H1 (cell line): ENCODE data around the gene RETSAT. TPM values are rescaled to one million over a fixed set of nuclear protein-coding genes. Genes with fewer than 3 reads are reported as not detected.
"Not testable (repeated sequence)": the region's sequence is repeated elsewhere in the genome, so short reads cannot be mapped to it uniquely, and the experiment has no call there.

Source experiments
- CTCF ChIA-PET: fragments of 300-600 bp; sonication (Branson Sonifier 250); formaldehyde crosslinking; loops from one replicate; lab custom pipeline; 2021; ENCODE audit not compliant: partially characterized antibody; lab: Charles Lee
- POLR2A ChIA-PET: fragments of 300-600 bp; sonication (Branson Sonifier 250); formaldehyde crosslinking; loops from one replicate; lab custom pipeline; 2021; ENCODE audit warnings: inconsistent platforms; ENCODE audit not compliant: partially characterized antibody; lab: Charles Lee
- DNase-seq, 2 experiments: peaks; one replicate each; pipeline versions ENCODE4 v3.0.0 to v3.0.0-alpha.2; 2010 to 2022; ENCODE audit warnings: low spot score in 2 of 2, low read depth in 1 of 2, mixed read lengths in 1 of 2
- FAIRE-seq: peaks from 2 replicates; lab custom pipeline; 2011; peaks lifted over from hg19 to GRCh38; lab: Jason Lieb, UNC
- H2AFZ ChIP-seq: 2 replicates; pipeline ENCODE4 v1.8.1; 2012; ENCODE audit warnings: low read length, inconsistent platforms
- H2AK5ac ChIP-seq: 2 replicates; pipeline ENCODE4 v1.6.1; 2013; ENCODE audit warnings: low read depth, low read length
- H2BK120ac ChIP-seq: replicated peaks from 2 replicates; pipeline ENCODE3; 2013; ENCODE audit warnings: low read depth, low read length, inconsistent platforms
- H2BK12ac ChIP-seq: 2 replicates; pipeline ENCODE4 v1.6.1; 2013; ENCODE audit warnings: low read depth, low read length
- H2BK15ac ChIP-seq: 2 replicates; pipeline ENCODE4 v1.6.1; 2013; ENCODE audit warnings: low read length
- H2BK20ac ChIP-seq: 2 replicates; pipeline ENCODE4 v1.6.1; 2013; ENCODE audit warnings: low read length
- H2BK5ac ChIP-seq: 2 replicates; pipeline ENCODE4 v1.6.1; 2013; ENCODE audit warnings: low read depth, low read length
- H3K14ac ChIP-seq: 2 replicates; pipeline ENCODE4 v1.6.1; 2013; ENCODE audit warnings: inconsistent platforms; ENCODE audit not compliant: insufficient read length
- H3K18ac ChIP-seq: 2 replicates; pipeline ENCODE4 v1.6.1; 2013; ENCODE audit warnings: low read length; ENCODE audit errors: extremely low read depth
- H3K23ac ChIP-seq: 2 replicates; pipeline ENCODE4 v1.6.1; 2013; ENCODE audit warnings: inconsistent platforms; ENCODE audit not compliant: insufficient read length
- H3K23me2 ChIP-seq: 2 replicates; pipeline ENCODE4 v1.6.1; 2013; ENCODE audit warnings: low read depth, low read length
- H3K27ac ChIP-seq: 2 replicates; pipeline ENCODE4 v1.6.1; 2011; ENCODE audit warnings: low read depth, low read length, inconsistent platforms
- H3K27me3 ChIP-seq, 4 experiments: replicated peaks in 1 of 4; 1 replicate in 1 of 4; 2 replicates in 3 of 4; pipeline versions ENCODE4 v1.6.1 to v1.8.1; 2011 to 2013; ENCODE audit warnings: low read length in 3 of 4, mild to moderate bottlenecking in 3 of 4, inconsistent platforms in 2 of 4, mixed read lengths in 2 of 4, moderate library complexity in 1 of 4; ENCODE audit not compliant: control insufficient read depth in 3 of 4, insufficient read depth in 3 of 4; ENCODE audit errors: extremely low read depth in 1 of 4
- H3K36me3 ChIP-seq, 4 experiments: 2 replicates each; pipeline versions ENCODE4 v1.6.1 to v1.8.1; 2011 to 2013; ENCODE audit warnings: mild to moderate bottlenecking in 4 of 4, low read length in 3 of 4, moderate library complexity in 2 of 4, control low read depth in 1 of 4, inconsistent platforms in 1 of 4; ENCODE audit not compliant: insufficient read depth in 4 of 4, control insufficient read depth in 2 of 4
- H3K4ac ChIP-seq: replicated peaks from 2 replicates; pipeline ENCODE3; 2013; ENCODE audit warnings: low read length, low read depth, mixed read lengths, inconsistent platforms; ENCODE audit not compliant: insufficient read length
- H3K4me1 ChIP-seq, 4 experiments: replicated peaks in 1 of 4; 1 replicate in 1 of 4; 2 replicates in 3 of 4; pipeline versions ENCODE4 v1.6.1 to v1.8.1; 2011 to 2013; ENCODE audit warnings: low read length in 3 of 4, inconsistent platforms in 2 of 4, mixed read lengths in 1 of 4; ENCODE audit not compliant: insufficient read depth in 4 of 4, control insufficient read depth in 3 of 4
- H3K4me2 ChIP-seq, 2 experiments: 2 replicates each; pipeline versions ENCODE4 v1.6.1 to v1.8.1; 2011 to 2013; ENCODE audit warnings: low read depth in 2 of 2, low read length in 2 of 2, control low read depth in 1 of 2, inconsistent platforms in 1 of 2, mild to moderate bottlenecking in 1 of 2; ENCODE audit not compliant: insufficient read depth in 1 of 2
- H3K4me3 ChIP-seq, 4 experiments: fragments of 200-600, 300-600 bp in 1 of 4; sonication (generic), shearing (Covaris generic), sonication (Bioruptor Twin) in 1 of 4; 2 replicates each; pipeline versions ENCODE4 v1.5.1 to v1.8.1; 2011 to 2016; ENCODE audit warnings: low read length in 4 of 4, low read depth in 3 of 4, control low read depth in 2 of 4, inconsistent platforms in 2 of 4, mild to moderate bottlenecking in 2 of 4, mixed read lengths in 1 of 4, moderate library complexity in 1 of 4; ENCODE audit not compliant: insufficient read depth in 2 of 4; ENCODE audit errors: extremely low read depth in 1 of 4
- H3K56ac ChIP-seq: replicated peaks from 2 replicates; pipeline ENCODE3; 2013; ENCODE audit warnings: low read depth, mild to moderate bottlenecking, mixed read lengths, low read length, inconsistent platforms; ENCODE audit not compliant: insufficient read length
- H3K79me1 ChIP-seq: 2 replicates; pipeline ENCODE4 v1.6.1; 2013; ENCODE audit warnings: low read depth, low read length, control low read depth
- H3K79me2 ChIP-seq, 2 experiments: 2 replicates each; pipeline versions ENCODE4 v1.6.1 to v1.8.1; 2012 to 2013; ENCODE audit warnings: low read length in 2 of 2, mild to moderate bottlenecking in 2 of 2, inconsistent platforms in 1 of 2; ENCODE audit not compliant: insufficient read depth in 2 of 2, control insufficient read depth in 1 of 2
- H3K9ac ChIP-seq, 4 experiments: replicated peaks in 1 of 4; 1 replicate in 1 of 4; 2 replicates in 3 of 4; pipeline versions ENCODE4 v1.6.1 to v1.8.1; 2011 to 2013; ENCODE audit warnings: low read depth in 3 of 4, low read length in 3 of 4, control low read depth in 2 of 4, mild to moderate bottlenecking in 2 of 4, moderate library complexity in 2 of 4, inconsistent platforms in 1 of 4; ENCODE audit errors: extremely low read depth in 1 of 4
- H3K9me3 ChIP-seq, 2 experiments: 2 replicates each; pipeline versions ENCODE4 v1.6.1 to v1.8.1; 2012 to 2013; ENCODE audit warnings: mild to moderate bottlenecking in 2 of 2, moderate library complexity in 2 of 2, control low read depth in 1 of 2, inconsistent platforms in 1 of 2, low read depth in 1 of 2, low read length in 1 of 2, mixed read lengths in 1 of 2; ENCODE audit not compliant: insufficient read depth in 2 of 2
- H4K20me1 ChIP-seq, 2 experiments: replicated peaks in 1 of 2; 2 replicates each; pipeline versions ENCODE3 to v1.8.1; 2011 to 2013; ENCODE audit warnings: inconsistent platforms in 2 of 2, low read length in 2 of 2, mild to moderate bottlenecking in 1 of 2; ENCODE audit not compliant: insufficient read depth in 2 of 2, control insufficient read depth in 1 of 2
- H4K5ac ChIP-seq: 2 replicates; pipeline ENCODE4 v1.6.1; 2013; ENCODE audit warnings: low read length, low read depth, mixed read lengths, inconsistent platforms; ENCODE audit not compliant: insufficient read length
- H4K8ac ChIP-seq: 2 replicates; pipeline ENCODE4 v1.8.0; 2013; ENCODE audit warnings: mild to moderate bottlenecking, moderate library complexity, low read length, inconsistent platforms; ENCODE audit not compliant: insufficient read depth; ENCODE audit errors: extremely low read depth
- H4K91ac ChIP-seq: replicated peaks from 2 replicates; pipeline ENCODE3; 2013; ENCODE audit warnings: low read length, mixed read lengths, inconsistent platforms; ENCODE audit not compliant: insufficient read length
- WGBS, 2 experiments: shearing (Covaris generic) in 1 of 2; methylation state at CpG; one replicate each; pipeline versions ENCODE4 v1.1.6 to v1.1.7; 2013 to 2015; ENCODE audit warnings: low lambda C conversion rate in 2 of 2, mixed read lengths in 2 of 2, inconsistent platforms in 1 of 2, low coverage in 1 of 2, missing lambda C conversion rate in 1 of 2; ENCODE audit not compliant: insufficient replicate concordance in 2 of 2, insufficient coverage in 1 of 2, insufficient read length in 1 of 2; ENCODE audit errors: extremely low coverage in 1 of 2, missing lambda C conversion rate in 1 of 2; 5-methylcytosine and 5-hydroxymethylcytosine counted together
- polyA plus RNA-seq, 7 experiments: library from polyadenylated mRNA; depleted of rRNA in 3 of 7; stranded (reverse) in 5 of 7; unstranded in 2 of 7; fragments of >200 nt in 5 of 7; fragments of 200-250 nt in 2 of 7; gene quantifications; 1 replicate in 5 of 7; 2 replicates in 1 of 7; 4 replicates in 1 of 7; pipeline versions ENCODE4 v1.2.1 to v1.2.3, GENCODE V29; 2011 to 2013; ENCODE audit warnings: missing spikeins in 2 of 7, mixed read lengths in 2 of 7
- total RNA-seq: library from RNA; stranded (reverse); fragmentation: NEBNext Ultra II Directional; extraction: Animal tissue kit (Norgen Biotek cat#: 25700); gene quantifications from 2 replicates; pipeline ENCODE4 v1.2.1, GENCODE V29; 2021

The RETSAT gene
- total and polyA plus RNA-seq, 2 of the 8 experiments (the other 6 are each of a cell fraction or from before 2014, with no cell fraction given) = 15.8 to 16.7 TPM

GRCh38 chr2:85329701-85330100 lies 24.6 kb downstream of the RETSAT start:
- not testable (repeated sequence) for H3K27ac ChIP-seq, H2BK20ac ChIP-seq, H3K4me3 ChIP-seq, H3K14ac ChIP-seq, H3K36me3 ChIP-seq, H3K23ac ChIP-seq, H3K18ac ChIP-seq, H3K79me1 ChIP-seq, H2AK5ac ChIP-seq, H4K91ac ChIP-seq, H4K5ac ChIP-seq, H2AFZ ChIP-seq, H2BK15ac ChIP-seq, H3K9me3 ChIP-seq, H4K8ac ChIP-seq, H2BK120ac ChIP-seq, H3K27me3 ChIP-seq, H4K20me1 ChIP-seq, H3K9ac ChIP-seq, H2BK5ac ChIP-seq, H3K4ac ChIP-seq, H3K4me2 ChIP-seq, FAIRE-seq, H2BK12ac ChIP-seq, H3K56ac ChIP-seq, DNase-seq
- 100% methylated on average over 3 of the region's 3 CpGs; no CpG with 5 or more reads in 1 of the 2 experiments for WGBS, 2 experiments
- ChIA-PET CTCF (interaction anchor here (1.4 kb wide), 1 partner anchor 11 kb away, joined by 3 read pairs; no protein-coding TSS in a partner anchor), POLR2A (interaction anchor here (0.9 kb wide), 1 partner anchor 12 kb away, joined by 3 read pairs; no protein-coding TSS in a partner anchor)
- Histone ChIP-seq H3K23me2 (peaks cover 17% of the 10 kb centered on the region), H3K4me1 (peaks cover 0 to 13% (median 7%) of the 10 kb centered on the region in 4 experiments; a peak in 6 of 7 replicates), H3K79me2 (peaks cover 9 to 24% of the 10 kb centered on the region in 2 experiments)
